NCI-H2227 treated with DMSO at 0.1 percent for 48 hours (cell line): Measurements from ENCODE around the gene UNC119B.
A peak's percentile ranks its signal among the peaks of the same experiment; 100 is the strongest.
"Not testable (repeated sequence)": the region's sequence is repeated elsewhere in the genome, so short reads cannot be mapped to it uniquely, and the experiment has no call there.

Source experiments
- DNase-seq: peaks from one replicate; lab custom pipeline; 2025; lab: John Stamatoyannopoulos, UW

UNC119B gene

GRCh38 chr12:120710031-120710804, at the start of gene UNC119B:
TSS of gene UNC119B (plus strand) at chr12:120710458. CDS start at chr12:120710475, 17 bp downstream.
- peak; percentile 51 for DNase-seq

- no peak for DNase-seq
These were observed 48.8 kb upstream of the UNC119B start for GRCh38 chr12:120661432-120661831.

GRCh38 chr12:120662879-120663278, 47.4 kb upstream of the UNC119B start:
- DNase-seq: no peak

- DNase-seq: no peak
These were observed 46.5 kb upstream of the UNC119B start for GRCh38 chr12:120663741-120664140.

GRCh38 chr12:120666571-120667390, 43.5 kb upstream of the UNC119B start:
- no peak for DNase-seq

GRCh38 chr12:120668091-120668867, 42.0 kb upstream of the UNC119B start:
- DNase-seq: no peak

GRCh38 chr12:120668868-120669840, 41.1 kb upstream of the UNC119B start:
- DNase-seq: peak; percentile 22

GRCh38 chr12:120670237-120670636, 40.0 kb upstream of the UNC119B start:
- not testable (repeated sequence) for DNase-seq

GRCh38 chr12:120670667-120671066, 39.6 kb upstream of the UNC119B start:
- no peak for DNase-seq

GRCh38 chr12:120674097-120674636, 36.1 kb upstream of the UNC119B start:
- DNase-seq: no peak

GRCh38 chr12:120677765-120678473, 32.3 kb upstream of the UNC119B start:
- no peak for DNase-seq

GRCh38 chr12:120678572-120678971, 31.7 kb upstream of the UNC119B start:
- DNase-seq: no peak

GRCh38 chr12:120680165-120680738, 30.0 kb upstream of the UNC119B start:
- no peak for DNase-seq

GRCh38 chr12:120684523-120684932, 25.7 kb upstream of the UNC119B start:
- no peak for DNase-seq

GRCh38 chr12:120685522-120685921, 24.7 kb upstream of the UNC119B start:
- no peak for DNase-seq

GRCh38 chr12:120686151-120686689, 24.0 kb upstream of the UNC119B start:
- peak; percentile 98 for DNase-seq

GRCh38 chr12:120686690-120687577, 23.3 kb upstream of the UNC119B start, which contains the start of gene MLEC:
TSS of gene MLEC (plus strand) at chr12:120687149. CDS start at chr12:120687297, 148 bp downstream.
- DNase-seq: peak; percentile 98

GRCh38 chr12:120687578-120688289, 22.5 kb upstream of the UNC119B start:
- DNase-seq: no peak
